GM19438 (cell line): ENCODE measurements around the gene ABAT.
A peak's percentile ranks its signal among the peaks of the same experiment; 100 is the strongest.
"Not testable (repeated sequence)": the region's sequence is repeated elsewhere in the genome, so short reads cannot be mapped to it uniquely, and the experiment has no call there.

Source experiments
- ATAC-seq: cut with Tn5 transposase; IDR thresholded peaks from one replicate; pipeline ENCODE4 v1.9.1; 2021; ENCODE audit warnings: low read depth; ENCODE audit not compliant: unreplicated experiment

Gene ABAT

DNA sequence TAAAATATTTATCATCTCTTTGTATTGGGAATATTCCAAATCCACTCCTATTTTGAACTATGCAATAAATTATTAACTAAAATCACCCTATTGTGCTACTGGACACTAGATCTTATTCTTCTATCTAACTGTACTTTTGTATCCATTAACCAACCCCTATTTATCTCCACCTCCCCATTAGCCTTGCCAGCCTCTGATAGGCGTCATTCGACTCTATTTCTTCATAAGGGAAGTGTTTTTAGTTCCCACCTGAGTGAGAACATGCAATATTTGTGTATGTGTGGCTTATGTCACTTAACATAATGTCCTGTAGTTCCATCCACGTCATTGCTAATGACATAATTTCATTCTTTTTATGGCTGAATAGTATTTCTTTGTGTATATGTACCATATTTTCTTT is 99.1 kb downstream of the ABAT start:
- ATAC-seq = no peak

DNA sequence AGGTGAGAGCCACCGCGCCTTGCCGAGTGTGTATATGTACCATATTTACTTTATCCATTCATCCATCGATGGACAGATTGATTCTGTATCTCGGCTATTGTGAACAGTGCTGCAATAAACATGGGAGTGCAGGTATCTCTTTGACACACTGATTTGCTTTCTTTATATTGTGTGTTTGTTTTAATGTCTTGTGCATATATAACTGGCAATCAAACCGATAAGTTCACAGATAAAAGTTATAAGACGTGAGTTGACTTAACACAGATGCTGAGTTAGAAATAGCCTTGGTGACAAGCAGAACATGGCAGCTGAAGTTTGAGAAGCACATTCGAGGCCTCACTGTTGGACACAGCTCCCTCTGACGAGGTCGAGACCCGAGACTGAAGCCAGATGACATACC is 99.8 kb downstream of the ABAT start:
- no peak for ATAC-seq

DNA sequence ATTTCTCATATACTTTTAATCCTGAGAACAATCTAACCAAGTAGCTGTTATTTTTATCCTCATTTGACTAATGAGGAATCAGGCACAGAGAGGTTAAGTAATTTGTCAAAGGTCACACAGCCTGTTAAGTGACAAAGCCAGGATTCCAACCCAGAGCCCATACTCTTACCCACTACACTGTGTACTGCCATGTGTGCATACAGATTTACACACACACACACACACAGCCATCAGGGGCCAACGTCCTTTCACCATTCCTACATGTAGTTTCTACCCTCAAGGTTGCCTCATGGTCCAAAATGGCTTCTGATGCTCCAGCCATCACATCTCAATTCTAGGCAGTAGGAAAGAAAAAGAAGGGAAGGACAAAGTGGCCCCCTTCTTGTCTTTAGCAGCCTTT is 100.9 kb downstream of the ABAT start:
- ATAC-seq = no peak

DNA sequence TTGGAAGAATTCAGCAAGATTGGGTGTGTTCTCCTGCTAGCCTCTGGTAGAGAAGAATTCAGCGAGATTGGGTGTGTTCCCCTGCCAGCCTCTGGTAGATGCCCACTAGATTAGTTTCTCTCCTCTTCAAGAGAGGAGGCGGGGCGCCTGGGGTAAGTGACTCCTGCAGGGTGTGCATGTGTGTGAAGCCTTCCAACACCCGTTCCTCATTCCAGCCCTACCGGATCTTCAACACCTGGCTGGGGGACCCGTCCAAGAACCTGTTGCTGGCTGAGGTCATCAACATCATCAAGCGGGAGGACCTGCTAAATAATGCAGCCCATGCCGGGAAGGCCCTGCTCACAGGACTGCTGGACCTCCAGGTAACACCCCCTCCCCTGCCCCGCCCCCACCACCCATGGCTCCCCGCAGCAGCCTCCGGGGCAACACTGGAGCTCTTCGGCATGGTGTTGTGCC is 101.7 kb downstream of the ABAT start:
- ATAC-seq = no peak

DNA sequence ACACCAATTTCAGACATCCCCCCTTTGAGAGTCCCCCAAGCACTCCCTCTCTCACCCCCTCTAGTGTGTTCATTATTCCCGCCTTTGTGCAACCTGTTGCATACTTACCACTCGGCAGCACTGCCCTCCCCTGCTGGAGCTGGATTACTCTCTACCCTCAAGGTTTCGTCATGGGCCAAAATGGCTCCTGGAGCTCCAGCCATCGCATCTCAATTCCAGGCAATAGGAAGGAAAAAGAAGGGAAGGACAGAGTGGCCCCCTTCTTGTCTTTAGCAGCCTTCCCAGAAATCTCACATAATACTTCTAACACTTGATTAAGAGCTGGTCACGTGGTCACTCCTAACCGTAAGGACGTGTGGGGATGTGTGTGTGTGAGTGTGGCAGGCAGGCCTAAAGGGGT is 102.8 kb downstream of the ABAT start:
- no peak for ATAC-seq

DNA sequence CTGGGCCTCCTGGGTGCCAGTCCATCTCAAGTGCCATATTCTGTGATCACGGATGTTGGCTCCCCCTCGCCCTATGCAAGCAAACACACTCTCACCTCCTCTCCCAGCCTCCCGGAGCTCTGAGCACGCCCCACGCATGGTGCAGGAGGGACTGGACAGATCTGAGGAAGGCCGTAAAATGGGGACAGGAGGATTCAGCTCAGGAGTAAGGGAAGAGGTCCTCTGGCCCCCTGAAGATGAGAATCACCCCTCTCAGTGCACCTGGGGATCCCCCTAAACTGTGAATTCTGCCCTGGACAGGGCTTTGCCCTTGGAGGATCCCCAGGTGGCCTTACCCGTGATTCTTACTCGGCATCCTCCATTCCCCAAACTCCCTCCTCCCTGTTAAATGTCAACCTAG is 107.4 kb downstream of the ABAT start:
- no peak for ATAC-seq

DNA sequence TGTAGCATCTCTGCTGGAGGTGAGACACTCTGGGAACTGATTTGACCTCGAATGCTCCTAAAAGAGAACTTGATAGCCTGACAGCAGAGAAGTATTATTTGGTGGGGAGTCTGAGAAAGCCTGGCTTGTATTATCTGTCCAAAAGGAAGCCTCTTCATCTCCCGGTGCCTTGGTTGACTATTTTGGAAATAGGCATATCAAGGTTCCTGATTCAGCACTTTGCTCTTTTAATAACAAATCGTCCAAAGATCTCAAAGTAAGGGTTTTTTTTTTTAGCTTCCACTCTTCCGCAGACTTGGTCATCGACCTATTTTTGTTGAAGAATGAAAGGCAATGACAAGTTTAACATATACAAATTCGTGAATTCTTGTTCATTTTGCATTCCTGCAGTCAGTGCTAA is 108.3 kb downstream of the ABAT start:
- no peak for ATAC-seq

DNA sequence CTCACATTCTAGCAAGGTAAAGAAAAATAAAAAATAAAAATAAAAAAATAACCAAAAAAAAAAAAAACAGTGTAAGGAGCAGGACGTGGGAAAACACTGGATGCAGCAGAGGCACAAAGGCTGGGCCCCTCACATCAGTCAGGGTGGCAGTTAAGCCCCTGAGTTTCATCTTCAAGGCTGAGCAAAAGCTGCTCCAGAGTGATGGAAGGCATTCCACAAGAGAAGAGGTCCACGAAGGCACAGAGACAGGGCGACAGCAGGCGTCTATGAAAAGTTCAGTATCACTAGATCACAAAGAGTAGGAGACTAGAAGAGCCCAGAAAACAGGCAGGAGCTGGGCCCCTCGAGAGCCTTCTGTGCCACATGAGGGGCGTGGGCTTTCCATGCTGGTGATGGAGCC is 111.0 kb downstream of the ABAT start:
- ATAC-seq = no peak

DNA sequence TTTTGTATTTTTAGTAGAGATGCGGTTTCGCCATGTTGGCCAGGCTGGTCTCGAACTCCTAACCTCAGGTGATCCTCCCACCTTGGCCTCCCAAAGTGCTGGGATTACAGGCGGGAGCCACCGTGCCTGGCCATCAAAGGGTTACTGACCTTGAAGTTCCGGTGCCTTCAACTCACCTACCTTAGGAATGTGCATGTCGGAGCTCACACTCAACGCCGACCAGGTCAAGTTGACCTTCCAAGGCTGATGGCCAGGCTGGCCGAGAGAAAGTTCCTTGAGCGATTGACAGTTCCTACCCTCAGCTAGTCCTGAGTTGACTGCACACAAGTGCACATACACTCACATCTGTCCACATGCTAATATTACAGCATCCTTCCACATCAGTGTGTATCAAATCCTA is 111.9 kb downstream of the ABAT start:
- not testable (repeated sequence) for ATAC-seq

DNA sequence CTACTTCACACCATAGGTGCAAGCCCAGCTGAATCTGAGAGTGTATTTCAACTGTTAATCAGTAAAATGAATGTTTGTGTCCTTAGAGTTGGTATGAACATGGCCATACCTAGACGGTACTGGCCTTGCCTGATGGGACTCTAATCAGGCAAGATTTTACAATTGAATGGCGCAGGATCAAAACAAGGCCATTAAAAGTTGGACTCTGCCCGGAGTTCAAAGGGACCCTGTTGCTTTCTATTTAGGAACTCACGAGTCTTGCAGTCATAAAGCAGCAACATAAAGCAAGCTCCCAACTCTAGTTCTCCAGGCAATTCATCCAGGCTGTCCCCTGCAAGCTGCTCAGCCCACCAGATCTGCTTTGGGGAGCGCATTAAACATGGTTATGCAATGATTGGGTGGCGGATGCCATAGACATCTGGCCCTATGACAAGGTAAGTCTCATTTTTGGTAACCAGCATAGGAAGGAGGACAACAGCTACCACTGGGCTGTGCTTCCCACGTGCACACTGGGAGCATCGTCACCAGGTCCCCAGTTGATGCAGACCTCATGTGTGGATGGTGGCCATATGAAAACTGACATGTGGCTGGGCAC is 114.3 kb downstream of the ABAT start:
- no peak for ATAC-seq

DNA sequence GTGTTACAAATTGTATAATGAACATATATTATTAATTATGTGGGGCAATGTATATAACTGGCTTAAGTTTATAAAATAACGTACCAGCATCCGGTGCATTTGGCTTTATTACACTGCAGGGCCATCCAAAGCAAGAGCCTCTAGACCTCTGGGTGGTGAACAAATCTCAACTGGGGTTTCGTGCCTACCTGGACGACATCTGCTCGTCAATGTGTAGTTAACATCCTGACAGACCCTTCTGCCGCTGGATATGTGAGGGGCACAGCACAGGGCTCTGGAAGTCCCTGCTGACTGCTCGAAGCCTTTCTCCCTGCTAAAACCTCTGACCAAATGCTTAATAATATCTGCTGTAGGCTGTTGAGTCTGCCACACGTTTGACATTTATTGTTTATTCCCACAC is 120.7 kb downstream of the ABAT start:
- no peak for ATAC-seq

DNA sequence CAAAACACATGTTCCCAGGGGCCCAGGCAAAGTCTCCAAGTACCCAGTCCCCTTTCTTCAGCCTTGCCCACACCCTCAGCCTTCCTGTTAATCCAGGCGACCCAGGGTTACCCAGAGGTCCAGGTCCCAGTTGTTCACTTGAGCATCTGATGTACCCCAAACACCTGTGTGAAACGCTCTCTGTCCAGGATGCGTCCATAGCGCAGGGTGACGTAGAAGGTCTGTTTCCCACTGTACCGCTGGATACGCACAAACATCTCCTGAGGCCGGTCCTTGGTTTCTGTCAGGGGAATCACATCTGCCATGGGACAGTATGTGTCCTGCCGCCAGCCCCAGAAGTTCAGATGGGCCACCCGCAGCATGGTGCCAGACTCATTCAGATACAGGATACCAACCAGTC is 121.4 kb downstream of the ABAT start:
- no peak for ATAC-seq

DNA sequence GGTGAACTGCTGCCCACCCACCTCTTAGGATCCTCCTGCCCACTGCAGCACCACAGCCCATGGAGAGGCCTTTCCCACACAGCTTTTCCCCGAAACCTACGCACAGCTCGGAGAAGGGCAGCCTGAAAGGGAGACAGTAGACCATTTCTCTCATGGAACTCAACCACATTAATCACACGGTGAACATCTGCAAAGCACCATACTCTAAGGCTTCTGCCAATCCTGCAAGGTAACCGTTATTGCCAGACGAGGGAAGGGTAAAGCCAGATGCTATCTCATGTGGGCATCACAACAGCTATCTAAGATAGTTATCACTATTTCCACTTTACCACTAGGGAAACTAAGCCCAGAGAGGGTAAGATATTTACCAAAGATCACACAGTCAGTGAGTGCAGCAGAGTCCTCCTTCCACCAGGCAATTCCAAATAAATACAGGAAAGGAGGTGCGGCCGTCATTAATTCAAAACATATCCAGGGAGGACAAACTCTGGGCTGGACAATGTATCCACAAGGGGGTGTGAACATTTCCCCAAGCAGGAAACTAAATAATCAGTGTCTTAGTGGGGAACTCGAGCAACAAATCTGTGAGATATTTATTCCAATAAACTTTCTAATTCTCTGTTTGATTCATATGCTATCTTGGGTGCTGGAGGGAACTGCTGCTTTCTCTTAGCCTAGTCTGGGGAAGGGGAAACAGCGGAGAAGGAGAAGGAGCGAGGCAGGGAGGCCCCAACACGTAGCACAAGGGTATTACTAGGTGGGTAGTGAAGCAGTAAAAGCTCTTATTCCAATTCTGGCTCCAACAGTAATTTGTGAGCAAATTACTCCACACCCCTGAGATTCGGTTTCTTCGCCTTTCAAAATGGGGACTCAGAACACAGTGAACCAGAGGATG is 122.3 kb downstream of the ABAT start:
- ATAC-seq = no peak

DNA sequence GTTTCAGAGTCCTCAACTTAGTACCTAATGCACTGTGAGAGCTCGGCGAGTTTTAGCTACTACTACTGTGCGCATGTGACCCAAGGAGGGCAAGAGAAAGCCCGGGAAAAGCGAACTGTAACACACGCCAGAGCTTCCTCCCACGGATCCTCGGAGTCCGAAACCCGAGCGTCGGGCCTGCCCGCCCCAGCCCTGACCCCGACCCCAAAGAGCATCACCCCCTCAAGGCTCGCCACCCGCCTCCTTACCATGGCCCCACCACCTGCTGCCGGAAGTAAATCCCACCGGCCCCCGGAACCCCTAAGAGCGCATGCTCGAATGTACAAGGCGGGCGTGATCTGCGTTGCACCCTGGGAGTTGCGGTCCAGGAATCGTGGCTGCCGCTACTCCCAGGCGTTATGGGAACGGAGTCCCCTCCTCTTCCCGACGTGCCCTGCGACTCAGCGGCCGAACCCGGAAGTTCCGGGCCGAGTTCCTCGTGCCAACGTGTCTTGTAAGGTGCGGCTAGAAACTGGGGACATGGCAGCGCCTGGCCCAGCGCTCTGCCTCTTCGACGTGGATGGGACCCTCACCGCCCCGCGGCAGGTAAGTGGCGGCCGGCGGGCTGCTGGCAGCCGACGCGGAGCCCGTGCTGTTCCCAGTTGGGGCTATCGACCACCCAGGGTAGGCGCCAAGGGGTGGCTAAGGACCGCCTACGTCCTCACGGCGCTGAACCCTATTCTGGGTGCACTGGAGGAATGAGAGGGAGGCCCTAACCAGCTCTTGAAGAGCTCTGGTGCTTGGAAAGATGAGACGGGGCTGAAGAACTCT is 123.2 kb downstream of the ABAT start, which contains the start of the genes PMM2 and TMEM186:
Gene PMM2 (plus strand): TSS at position 476 of the 810 bp plus-strand sequence. CDS start 44 bp downstream, at position 520.
Gene TMEM186 (minus strand): TSS at position 276 of the 810 bp plus-strand sequence. CDS start 25 bp downstream, at position 251.
- ATAC-seq = peak; percentile 88

DNA sequence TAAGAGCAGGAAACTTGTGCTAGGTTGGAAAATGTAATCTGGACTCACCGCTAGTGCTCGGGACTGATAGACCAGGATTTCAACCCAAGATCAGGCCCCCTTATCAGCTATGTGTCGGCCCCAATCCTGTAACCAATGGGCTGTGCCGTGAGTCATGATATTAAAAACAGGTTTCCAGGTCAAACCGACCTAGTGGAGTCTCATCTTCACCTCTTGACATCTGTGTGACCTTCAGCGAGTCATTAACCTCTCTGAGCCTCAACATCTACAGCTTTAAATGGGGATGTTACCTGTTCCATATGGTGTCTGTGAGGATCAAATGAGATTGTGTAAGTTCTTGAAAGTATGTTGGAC is 123.7 kb downstream of the ABAT start:
- peak; percentile 3 for ATAC-seq

DNA sequence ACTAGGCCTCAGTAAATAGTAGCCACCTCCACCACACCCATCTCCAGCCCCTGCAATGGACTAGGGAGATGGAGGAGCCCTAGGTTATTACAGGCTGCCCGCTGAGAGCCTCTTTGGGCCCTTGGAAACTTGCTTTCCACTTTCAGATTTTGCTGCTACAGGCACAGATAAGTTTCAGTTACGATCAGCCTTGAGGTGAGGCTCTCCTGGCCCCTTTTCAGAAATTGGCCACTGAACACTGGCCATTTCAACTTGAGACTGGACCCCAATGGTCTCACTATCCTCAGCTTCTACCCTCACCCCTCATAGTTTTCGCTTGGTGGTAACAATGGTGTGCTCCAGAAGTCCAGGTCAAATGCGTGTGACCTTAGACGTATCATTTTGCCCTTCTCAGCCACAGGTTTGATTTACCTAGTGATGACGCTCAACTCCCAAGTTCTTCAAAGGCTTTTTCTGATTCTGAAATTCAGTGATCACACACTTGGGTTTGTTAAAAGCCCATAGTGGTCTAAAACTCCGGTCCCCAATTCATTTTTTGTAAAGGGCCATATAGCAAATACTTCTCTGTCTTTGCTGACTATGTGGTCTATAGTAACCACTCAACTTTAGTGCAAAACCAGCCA is 124.2 kb downstream of the ABAT start:
- no peak for ATAC-seq

DNA sequence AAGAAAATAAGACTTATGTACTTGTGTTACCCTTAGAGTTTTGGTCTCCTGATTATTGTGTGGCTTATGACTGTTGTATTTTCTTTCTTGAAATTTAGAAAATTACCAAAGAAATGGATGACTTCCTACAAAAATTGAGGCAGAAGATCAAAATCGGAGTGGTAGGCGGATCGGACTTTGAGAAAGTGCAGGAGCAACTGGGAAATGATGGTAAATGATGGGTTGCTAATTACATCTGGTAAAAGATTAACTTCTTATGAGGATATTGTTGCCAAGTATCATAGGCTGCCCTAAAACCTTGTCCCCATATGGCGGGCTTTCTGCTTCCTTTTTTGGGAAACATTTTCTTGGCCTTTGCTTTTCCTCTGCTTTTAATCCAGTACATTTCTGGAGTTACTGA is 127.3 kb downstream of the ABAT start:
- no peak for ATAC-seq

DNA sequence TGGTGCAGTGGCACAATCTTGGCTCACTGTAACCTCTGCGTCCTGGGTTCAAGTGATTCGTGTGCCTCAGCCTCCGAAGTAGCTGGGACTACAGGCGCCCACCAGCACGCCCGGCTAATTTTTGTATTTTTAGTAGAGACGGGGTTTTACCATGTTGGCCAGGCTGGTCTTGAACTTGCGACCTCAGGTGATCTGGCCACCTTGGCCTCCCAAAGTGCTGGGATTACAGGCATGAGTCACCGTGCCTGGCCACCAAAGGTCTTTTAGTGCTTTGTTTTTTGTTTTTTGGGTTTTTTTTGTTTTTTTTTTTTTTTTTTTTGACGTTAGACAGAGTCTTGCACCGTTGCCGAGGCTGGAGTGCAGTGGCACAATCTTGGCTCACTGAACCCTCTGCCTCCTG is 129.3 kb downstream of the ABAT start:
- not testable (repeated sequence) for ATAC-seq

DNA sequence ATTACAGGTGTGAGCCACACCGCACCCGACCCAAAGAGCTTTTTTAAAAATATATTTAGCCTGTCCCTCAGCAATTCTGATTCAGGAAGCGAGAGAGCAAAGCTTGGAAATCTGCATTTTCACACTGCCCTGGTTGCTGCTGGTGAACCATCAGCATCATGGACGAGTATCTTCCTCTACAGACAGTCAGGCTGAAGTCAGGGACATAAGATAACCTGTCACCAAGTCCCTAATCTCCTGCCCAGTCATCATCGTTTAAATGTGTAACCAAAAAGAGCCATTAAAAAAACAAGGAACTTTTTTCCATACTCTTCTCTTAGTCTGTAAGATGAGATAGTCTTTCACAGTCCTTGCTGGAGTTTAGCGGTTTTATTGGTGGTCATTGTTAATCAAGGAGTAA is 129.9 kb downstream of the ABAT start:
- no peak for ATAC-seq

DNA sequence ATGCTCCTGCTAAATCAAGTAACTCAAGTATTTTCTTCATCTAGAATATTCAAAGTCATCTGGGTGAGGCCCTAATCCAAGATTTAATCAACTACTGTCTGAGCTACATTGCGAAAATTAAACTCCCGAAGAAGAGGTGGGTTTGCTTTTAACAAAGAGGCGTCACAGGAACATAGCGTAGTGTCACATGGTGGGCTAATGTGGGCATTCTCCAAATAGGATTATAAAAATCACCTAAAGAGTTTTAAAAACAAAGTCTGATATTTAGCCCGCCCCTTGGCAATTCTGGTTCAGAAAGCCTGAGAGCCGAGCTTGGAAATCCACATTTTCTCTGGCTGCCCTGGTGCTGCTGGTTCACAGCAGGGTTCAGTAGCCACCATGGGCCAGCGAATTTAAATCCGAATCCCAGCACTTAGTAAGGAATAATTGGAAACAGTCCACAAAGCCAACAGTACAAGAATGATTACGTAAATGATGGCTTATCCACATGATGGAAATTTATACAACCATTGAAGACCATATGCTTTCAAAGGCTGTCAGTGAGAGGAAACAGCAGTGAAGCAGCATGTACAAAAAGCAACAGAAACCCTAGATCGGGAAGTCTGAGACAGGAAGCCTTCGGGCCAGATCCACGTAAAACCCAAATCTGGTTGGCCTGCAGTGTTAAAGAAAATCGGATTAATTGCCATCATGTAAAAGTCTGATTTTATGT is 132.0 kb downstream of the ABAT start:
- no peak for ATAC-seq
